ENCODE results near the gene TBC1D7.

Gene TBC1D7

GRCh38 chr6:13294499-13295069, 33.8 kb downstream of the TBC1D7 start:
- ATAC-seq (no peak), DNase-seq (no peak)

- no peak for ATAC-seq
- no peak for DNase-seq
Observed at GRCh38 chr6:13292774-13293173, 35.6 kb downstream of the TBC1D7 start.

- no peak for DNase-seq
- no peak for ATAC-seq
Observed at GRCh38 chr6:13290335-13290734, 38.0 kb downstream of the TBC1D7 start.

GRCh38 chr6:13289789-13290318, 38.5 kb downstream of the TBC1D7 start:
- DNase-seq (no peak), ATAC-seq (no peak)

- ATAC-seq (no peak), DNase-seq (no peak)
Observed at GRCh38 chr6:13288969-13289391, 39.4 kb downstream of the TBC1D7 start.

GRCh38 chr6:13288481-13288880, 39.9 kb downstream of the TBC1D7 start:
- DNase-seq (no peak), ATAC-seq (no peak)

GRCh38 chr6:13287104-13287503, 41.2 kb downstream of the TBC1D7 start:
- ATAC-seq (no peak), DNase-seq (no peak)

GRCh38 chr6:13286181-13286580, 42.2 kb downstream of the TBC1D7 start:
- ATAC-seq (no peak), DNase-seq (no peak)

GRCh38 chr6:13285705-13286104, 42.6 kb downstream of the TBC1D7 start:
- no peak for ATAC-seq
- no peak for DNase-seq

GRCh38 chr6:13284646-13285045, 43.7 kb downstream of the TBC1D7 start:
- ATAC-seq (no peak), DNase-seq (no peak)

GRCh38 chr6:13283331-13283730, 45.0 kb downstream of the TBC1D7 start:
- DNase-seq (no peak), ATAC-seq (no peak)

- no peak for ATAC-seq
- DNase-seq = no peak
Observed at GRCh38 chr6:13282393-13283069, 45.8 kb downstream of the TBC1D7 start.

GRCh38 chr6:13281686-13282085, 46.7 kb downstream of the TBC1D7 start:
- no peak for ATAC-seq
- no peak for DNase-seq

- no peak for ATAC-seq
- no peak for DNase-seq
Observed at GRCh38 chr6:13280254-13280653, 48.1 kb downstream of the TBC1D7 start.

- DNase-seq (no peak), ATAC-seq (no peak)
Observed at GRCh38 chr6:13278991-13279390, 49.3 kb downstream of the TBC1D7 start.

- DNase-seq = peak; percentile 31
- no peak for ATAC-seq
Observed at GRCh38 chr6:13278164-13278563, 50.2 kb downstream of the TBC1D7 start.

GRCh38 chr6:13277231-13277630, 51.1 kb downstream of the TBC1D7 start:
- no peak for DNase-seq
- no peak for ATAC-seq

- DNase-seq (no peak), ATAC-seq (no peak)
Observed at GRCh38 chr6:13275435-13275989, 52.8 kb downstream of the TBC1D7 start.

- ATAC-seq = no peak
- DNase-seq = no peak
Observed at GRCh38 chr6:13274707-13275434, 53.5 kb downstream of the TBC1D7 start.

GRCh38 chr6:13273931-13274706, 54.2 kb downstream of the TBC1D7 start:
- ATAC-seq (peak; percentile 88), DNase-seq (peak; percentile 69)

GRCh38 chr6:13273202-13273930, 55.0 kb downstream of the TBC1D7 start:
- ATAC-seq (no peak), DNase-seq (no peak)
